ENCODE results near the gene ARVCF. TPM values are rescaled to one million over a fixed set of nuclear protein-coding genes. Genes with fewer than 3 reads are reported as not detected.

ARVCF gene
- polyA plus RNA-seq, 1 donor from 2014 or later, result 112 TPM

DNA sequence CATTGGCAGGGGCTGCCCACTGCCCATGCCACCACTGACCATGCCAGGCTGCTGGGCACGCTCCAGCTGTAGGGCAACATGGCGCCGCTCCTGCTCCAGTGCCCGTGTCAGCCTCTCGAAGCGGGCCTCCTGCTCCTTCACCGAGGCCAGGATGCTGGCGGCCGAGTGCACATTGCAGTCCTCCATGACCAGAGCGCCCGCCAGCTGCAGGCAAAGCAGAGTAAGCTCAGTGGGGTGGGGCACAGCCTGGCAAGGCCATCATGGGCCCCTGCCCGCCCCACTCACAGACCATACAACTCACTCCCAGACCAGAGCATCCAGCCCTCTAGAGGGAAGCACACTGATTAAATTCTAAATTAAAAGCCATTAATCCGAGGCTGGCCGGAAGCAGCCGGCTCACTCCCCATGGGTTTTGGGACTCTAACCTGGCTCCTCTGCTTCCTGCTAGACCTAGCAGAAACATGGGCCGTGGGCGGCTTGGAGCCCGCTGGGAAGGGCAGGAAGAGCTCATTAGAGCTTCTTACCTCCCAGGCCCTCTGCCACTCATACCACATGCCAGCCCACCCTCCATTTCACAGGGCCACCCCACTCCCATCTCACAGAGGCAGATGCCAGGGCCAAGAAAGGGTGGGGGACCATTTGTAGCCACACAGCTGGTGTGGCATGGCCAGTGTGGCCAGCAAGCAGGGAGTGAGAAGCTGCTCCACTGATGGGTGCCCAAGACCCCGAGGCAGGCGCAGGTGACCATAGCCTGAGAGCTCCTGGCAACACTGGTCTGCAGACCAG, 25.8 kb downstream of the ARVCF start:
- H3K36me3 ChIP-seq (ENCODE audit: insufficient read depth, low read length), result no peaks in the 10 kb centered on the region
- peaks cover 8% of the 10 kb centered on the region for H3K79me2 ChIP-seq (replicated peaks; ENCODE audit: insufficient read depth, low read length)
- no peaks in the 10 kb centered on the region for H3K9me2 ChIP-seq (ENCODE audit: insufficient read depth, low read length)
- H3F3A ChIP-seq (ENCODE audit: insufficient read depth, low read length, poor library complexity, severe bottlenecking), result no peaks in the 10 kb centered on the region
- no peak overlapping the region for H3K4me2 ChIP-seq (ENCODE audit: low read length)
- no peak overlapping the region for H3K4me3 ChIP-seq (ENCODE audit: low read length)
- no peak overlapping the region for H3K9ac ChIP-seq (ENCODE audit: low read length)
- no peaks in the 10 kb centered on the region for H4K20me1 ChIP-seq (ENCODE audit: insufficient read depth)
- H3K27ac ChIP-seq (ENCODE audit: low read length), result no peak overlapping the region
- TF ChIP-seq EP300 (conservative IDR thresholded peaks at IDR 0.05; ENCODE audit: poor library complexity, severe bottlenecking) (no peak), EZH2 (IDR thresholded peaks at IDR 0.05; ENCODE audit: borderline replicate concordance, insufficient read depth, low read length, poor library complexity, severe bottlenecking) (no peak), TAF1 (IDR thresholded peaks at IDR 0.05; ENCODE audit: low read depth) (no peak), SMC3 (conservative IDR thresholded peaks at IDR 0.05; ENCODE audit: poor library complexity) (no peak), RAD21 (conservative IDR thresholded peaks at IDR 0.05) (no peak), MXI1 (conservative IDR thresholded peaks at IDR 0.05; ENCODE audit: poor library complexity, severe bottlenecking) (no peak), POLR2AphosphoS5 (IDR thresholded peaks at IDR 0.05) (no peak)
- TF ChIP-seq, protein P1, sequence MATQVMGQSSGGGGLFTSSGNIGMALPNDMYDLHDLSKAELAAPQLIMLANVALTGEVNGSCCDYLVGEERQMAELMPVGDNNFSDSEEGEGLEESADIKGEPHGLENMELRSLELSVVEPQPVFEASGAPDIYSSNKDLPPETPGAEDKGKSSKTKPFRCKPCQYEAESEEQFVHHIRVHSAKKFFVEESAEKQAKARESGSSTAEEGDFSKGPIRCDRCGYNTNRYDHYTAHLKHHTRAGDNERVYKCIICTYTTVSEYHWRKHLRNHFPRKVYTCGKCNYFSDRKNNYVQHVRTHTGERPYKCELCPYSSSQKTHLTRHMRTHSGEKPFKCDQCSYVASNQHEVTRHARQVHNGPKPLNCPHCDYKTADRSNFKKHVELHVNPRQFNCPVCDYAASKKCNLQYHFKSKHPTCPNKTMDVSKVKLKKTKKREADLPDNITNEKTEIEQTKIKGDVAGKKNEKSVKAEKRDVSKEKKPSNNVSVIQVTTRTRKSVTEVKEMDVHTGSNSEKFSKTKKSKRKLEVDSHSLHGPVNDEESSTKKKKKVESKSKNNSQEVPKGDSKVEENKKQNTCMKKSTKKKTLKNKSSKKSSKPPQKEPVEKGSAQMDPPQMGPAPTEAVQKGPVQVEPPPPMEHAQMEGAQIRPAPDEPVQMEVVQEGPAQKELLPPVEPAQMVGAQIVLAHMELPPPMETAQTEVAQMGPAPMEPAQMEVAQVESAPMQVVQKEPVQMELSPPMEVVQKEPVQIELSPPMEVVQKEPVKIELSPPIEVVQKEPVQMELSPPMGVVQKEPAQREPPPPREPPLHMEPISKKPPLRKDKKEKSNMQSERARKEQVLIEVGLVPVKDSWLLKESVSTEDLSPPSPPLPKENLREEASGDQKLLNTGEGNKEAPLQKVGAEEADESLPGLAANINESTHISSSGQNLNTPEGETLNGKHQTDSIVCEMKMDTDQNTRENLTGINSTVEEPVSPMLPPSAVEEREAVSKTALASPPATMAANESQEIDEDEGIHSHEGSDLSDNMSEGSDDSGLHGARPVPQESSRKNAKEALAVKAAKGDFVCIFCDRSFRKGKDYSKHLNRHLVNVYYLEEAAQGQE (IDR thresholded peaks at IDR 0.05; ENCODE audit: borderline replicate concordance), result no peak
- TF ChIP-seq, protein P2, sequence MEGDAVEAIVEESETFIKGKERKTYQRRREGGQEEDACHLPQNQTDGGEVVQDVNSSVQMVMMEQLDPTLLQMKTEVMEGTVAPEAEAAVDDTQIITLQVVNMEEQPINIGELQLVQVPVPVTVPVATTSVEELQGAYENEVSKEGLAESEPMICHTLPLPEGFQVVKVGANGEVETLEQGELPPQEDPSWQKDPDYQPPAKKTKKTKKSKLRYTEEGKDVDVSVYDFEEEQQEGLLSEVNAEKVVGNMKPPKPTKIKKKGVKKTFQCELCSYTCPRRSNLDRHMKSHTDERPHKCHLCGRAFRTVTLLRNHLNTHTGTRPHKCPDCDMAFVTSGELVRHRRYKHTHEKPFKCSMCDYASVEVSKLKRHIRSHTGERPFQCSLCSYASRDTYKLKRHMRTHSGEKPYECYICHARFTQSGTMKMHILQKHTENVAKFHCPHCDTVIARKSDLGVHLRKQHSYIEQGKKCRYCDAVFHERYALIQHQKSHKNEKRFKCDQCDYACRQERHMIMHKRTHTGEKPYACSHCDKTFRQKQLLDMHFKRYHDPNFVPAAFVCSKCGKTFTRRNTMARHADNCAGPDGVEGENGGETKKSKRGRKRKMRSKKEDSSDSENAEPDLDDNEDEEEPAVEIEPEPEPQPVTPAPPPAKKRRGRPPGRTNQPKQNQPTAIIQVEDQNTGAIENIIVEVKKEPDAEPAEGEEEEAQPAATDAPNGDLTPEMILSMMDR (IDR thresholded peaks at IDR 0.05; ENCODE audit: poor library complexity, severe bottlenecking), result no peak
- H2AFZ ChIP-seq (ENCODE audit: low read depth, low read length), result no peak overlapping the region
- H3K27me3 ChIP-seq (ENCODE audit: insufficient read depth, low read depth, low read length), result no peaks in the 10 kb centered on the region
- no peaks in the 10 kb centered on the region for H3K9me3 ChIP-seq (ENCODE audit: low read length)

DNA sequence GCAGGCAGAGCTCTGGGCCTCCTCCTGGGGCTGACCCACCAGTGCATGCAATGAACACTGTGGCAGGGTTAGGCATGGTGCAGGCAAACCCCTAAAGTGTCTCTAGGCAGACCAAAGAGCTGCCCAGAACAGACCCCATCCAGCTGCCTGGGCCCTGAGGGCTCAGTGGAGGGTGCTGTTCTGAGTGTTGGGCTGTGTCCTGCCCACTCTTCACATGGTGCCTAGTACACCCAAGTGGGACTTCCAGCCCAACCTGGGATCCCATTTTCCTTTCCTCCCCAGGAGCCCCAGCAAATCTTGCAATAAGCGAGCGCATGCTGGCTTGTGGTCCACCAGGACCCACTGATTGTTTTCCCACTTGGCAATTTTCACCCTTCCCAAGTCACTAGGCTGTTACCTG, 26.4 kb downstream of the ARVCF start:
- no peaks in the 10 kb centered on the region for H3K9me2 ChIP-seq (ENCODE audit: insufficient read depth, low read length)
- H3K79me2 ChIP-seq (replicated peaks; ENCODE audit: insufficient read depth, low read length), result peaks cover 14% of the 10 kb centered on the region

More for the DNA sequence above, 26.4 kb downstream of the ARVCF start:
- Histone ChIP-seq H3K36me3 (ENCODE audit: insufficient read depth, low read length) (no peaks in the 10 kb centered on the region), H3K4me2 (ENCODE audit: low read length) (no peak overlapping the region), H3K4me3 (ENCODE audit: low read length) (no peak overlapping the region), H2AFZ (ENCODE audit: low read depth, low read length) (no peak overlapping the region), H3K27me3 (ENCODE audit: insufficient read depth, low read depth, low read length) (no peaks in the 10 kb centered on the region), H3K27ac (ENCODE audit: low read length) (no peak overlapping the region), H4K20me1 (ENCODE audit: insufficient read depth) (no peaks in the 10 kb centered on the region), H3F3A (ENCODE audit: insufficient read depth, low read length, poor library complexity, severe bottlenecking) (no peaks in the 10 kb centered on the region), H3K9ac (ENCODE audit: low read length) (no peak overlapping the region), H3K9me3 (ENCODE audit: low read length) (no peaks in the 10 kb centered on the region)
- TF ChIP-seq POLR2AphosphoS5 (IDR thresholded peaks at IDR 0.05) (no peak), EZH2 (IDR thresholded peaks at IDR 0.05; ENCODE audit: borderline replicate concordance, insufficient read depth, low read length, poor library complexity, severe bottlenecking) (no peak), TAF1 (IDR thresholded peaks at IDR 0.05; ENCODE audit: low read depth) (no peak), EP300 (conservative IDR thresholded peaks at IDR 0.05; ENCODE audit: poor library complexity, severe bottlenecking) (no peak), MXI1 (conservative IDR thresholded peaks at IDR 0.05; ENCODE audit: poor library complexity, severe bottlenecking) (no peak), SMC3 (conservative IDR thresholded peaks at IDR 0.05; ENCODE audit: poor library complexity) (no peak), RAD21 (conservative IDR thresholded peaks at IDR 0.05) (no peak)
- TF ChIP-seq, protein P2 (IDR thresholded peaks at IDR 0.05; ENCODE audit: poor library complexity, severe bottlenecking), result no peak
- TF ChIP-seq, protein P1 (IDR thresholded peaks at IDR 0.05; ENCODE audit: borderline replicate concordance), result no peak

All from neural cell (in vitro differentiated cells).